HEK293T (cell line): ENCODE results near the gene FUT2.

ENCODE experiments used
- BHLHE40 ChIP-seq: fragments of 450-650 bp; IDR thresholded peaks from 2 replicates; pipeline ENCODE4 v1.6.1; 2016; ENCODE audit warnings: mild to moderate bottlenecking, moderate library complexity, borderline replicate concordance
- FOXM1 ChIP-seq: fragments of 450-650 bp; IDR thresholded peaks from 2 replicates; pipeline ENCODE4 v1.6.1; 2017; ENCODE audit warnings: mild to moderate bottlenecking, borderline replicate concordance
- NFRKB ChIP-seq: fragments of 450-650 bp; IDR thresholded peaks from 2 replicates; pipeline ENCODE4 v1.6.1; 2016; ENCODE audit warnings: mild to moderate bottlenecking, moderate library complexity
- SP1 ChIP-seq: fragments of 450-650 bp; IDR thresholded peaks from 2 replicates; pipeline ENCODE4 v1.6.1; 2017
- SUZ12 ChIP-seq: fragments of 450-650 bp; IDR thresholded peaks from 2 replicates; pipeline ENCODE4 v1.6.1; 2016; ENCODE audit warnings: mild to moderate bottlenecking
- TARDBP ChIP-seq: fragments of 450-650 bp; IDR thresholded peaks from 2 replicates; pipeline ENCODE4 v1.6.1; 2016
- ZNF384 ChIP-seq: fragments of 450-650 bp; IDR thresholded peaks from 2 replicates; pipeline ENCODE4 v1.6.1; 2016

- TF ChIP-seq SP1 (no peak), TARDBP (no peak), ZNF384 (no peak), BHLHE40 (no peak), NFRKB (no peak), SUZ12 (no peak), FOXM1 (no peak)
These were observed 21.0 kb downstream of the FUT2 start for GRCh38 chr19:48716562-48717291.
